ENCODE results near the gene GOLIM4.
"Not testable (repeated sequence)": the region's sequence is repeated elsewhere in the genome, so short reads cannot be mapped to it uniquely, and the experiment has no call there.

GOLIM4 gene

GRCh38 chr3:168047190-168047795, 48.4 kb downstream of the GOLIM4 start:
- no peak for DNase-seq

GRCh38 chr3:168044049-168044448, 51.7 kb downstream of the GOLIM4 start:
- DNase-seq = no peak

- DNase-seq = no peak
These were observed 55.0 kb downstream of the GOLIM4 start for GRCh38 chr3:168040607-168041208.

- no peak for DNase-seq
These were observed 58.7 kb downstream of the GOLIM4 start for GRCh38 chr3:168037020-168037419.

GRCh38 chr3:168036619-168037018, 59.1 kb downstream of the GOLIM4 start:
- no peak for DNase-seq

GRCh38 chr3:168034152-168034928, 61.4 kb downstream of the GOLIM4 start:
- no peak for DNase-seq

GRCh38 chr3:168030577-168030976, 65.1 kb downstream of the GOLIM4 start:
- DNase-seq = no peak

- no peak for DNase-seq
These were observed 66.0 kb downstream of the GOLIM4 start for GRCh38 chr3:168029705-168030104.

GRCh38 chr3:168028086-168028485, 67.6 kb downstream of the GOLIM4 start:
- DNase-seq = no peak

GRCh38 chr3:168026764-168027163, 69.0 kb downstream of the GOLIM4 start:
- DNase-seq = no peak

- no peak for DNase-seq
These were observed 70.6 kb downstream of the GOLIM4 start for GRCh38 chr3:168025076-168025475.

- DNase-seq = no peak
These were observed 71.2 kb downstream of the GOLIM4 start for GRCh38 chr3:168024537-168024941.

- DNase-seq = no peak
These were observed 73.8 kb downstream of the GOLIM4 start for GRCh38 chr3:168021737-168022450.

- not testable (repeated sequence) for DNase-seq
These were observed 84.4 kb downstream of the GOLIM4 start for GRCh38 chr3:168011280-168011679.

GRCh38 chr3:168006584-168006983, 89.1 kb downstream of the GOLIM4 start:
- no peak for DNase-seq

GRCh38 chr3:168003911-168004310, 91.8 kb downstream of the GOLIM4 start:
- no peak for DNase-seq

GRCh38 chr3:168002786-168003368, 92.8 kb downstream of the GOLIM4 start:
- DNase-seq = no peak

GRCh38 chr3:168001244-168001643, 94.5 kb downstream of the GOLIM4 start:
- DNase-seq = no peak

- DNase-seq = no peak
These were observed 97.5 kb downstream of the GOLIM4 start for GRCh38 chr3:167998253-167998652.

GRCh38 chr3:167996514-167996913, 99.2 kb downstream of the GOLIM4 start:
- DNase-seq = no peak

- DNase-seq = no peak
These were observed 103.3 kb downstream of the GOLIM4 start for GRCh38 chr3:167992381-167992780.

- no peak for DNase-seq
These were observed 104.5 kb downstream of the GOLIM4 start for GRCh38 chr3:167991213-167991612.

- no peak for DNase-seq
These were observed 105.7 kb downstream of the GOLIM4 start for GRCh38 chr3:167989999-167990398.
